ENCODE results near the gene SLX4IP.

SLX4IP gene

DNA sequence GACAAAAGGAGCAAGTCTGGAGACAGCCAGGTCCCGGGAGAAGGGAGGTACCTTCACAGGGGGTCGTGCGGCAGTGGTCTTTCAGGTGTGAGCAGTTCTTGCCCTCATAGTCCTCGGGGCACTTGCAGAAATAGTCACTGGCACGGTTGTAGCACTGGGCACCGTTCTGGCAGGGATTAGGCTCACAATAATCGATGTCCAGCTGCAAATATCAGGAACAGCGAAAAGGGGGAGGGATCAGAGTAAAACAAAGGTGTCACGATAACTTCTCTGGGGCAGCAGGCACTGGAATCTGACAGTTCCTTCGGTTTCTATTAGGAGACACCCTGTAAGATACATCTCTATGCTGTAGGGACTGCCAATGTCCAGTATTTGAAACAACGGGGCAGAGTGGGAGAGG lies 212.8 kb downstream of the SLX4IP start:
- no peak overlapping the region for H3K4me3 ChIP-seq (ENCODE audit: low read depth, low read length)
- TF ChIP-seq, protein P1, sequence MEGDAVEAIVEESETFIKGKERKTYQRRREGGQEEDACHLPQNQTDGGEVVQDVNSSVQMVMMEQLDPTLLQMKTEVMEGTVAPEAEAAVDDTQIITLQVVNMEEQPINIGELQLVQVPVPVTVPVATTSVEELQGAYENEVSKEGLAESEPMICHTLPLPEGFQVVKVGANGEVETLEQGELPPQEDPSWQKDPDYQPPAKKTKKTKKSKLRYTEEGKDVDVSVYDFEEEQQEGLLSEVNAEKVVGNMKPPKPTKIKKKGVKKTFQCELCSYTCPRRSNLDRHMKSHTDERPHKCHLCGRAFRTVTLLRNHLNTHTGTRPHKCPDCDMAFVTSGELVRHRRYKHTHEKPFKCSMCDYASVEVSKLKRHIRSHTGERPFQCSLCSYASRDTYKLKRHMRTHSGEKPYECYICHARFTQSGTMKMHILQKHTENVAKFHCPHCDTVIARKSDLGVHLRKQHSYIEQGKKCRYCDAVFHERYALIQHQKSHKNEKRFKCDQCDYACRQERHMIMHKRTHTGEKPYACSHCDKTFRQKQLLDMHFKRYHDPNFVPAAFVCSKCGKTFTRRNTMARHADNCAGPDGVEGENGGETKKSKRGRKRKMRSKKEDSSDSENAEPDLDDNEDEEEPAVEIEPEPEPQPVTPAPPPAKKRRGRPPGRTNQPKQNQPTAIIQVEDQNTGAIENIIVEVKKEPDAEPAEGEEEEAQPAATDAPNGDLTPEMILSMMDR (IDR thresholded peaks at IDR 0.05; ENCODE audit: borderline replicate concordance, insufficient read depth, low read depth, low read length) = no peak

DNA sequence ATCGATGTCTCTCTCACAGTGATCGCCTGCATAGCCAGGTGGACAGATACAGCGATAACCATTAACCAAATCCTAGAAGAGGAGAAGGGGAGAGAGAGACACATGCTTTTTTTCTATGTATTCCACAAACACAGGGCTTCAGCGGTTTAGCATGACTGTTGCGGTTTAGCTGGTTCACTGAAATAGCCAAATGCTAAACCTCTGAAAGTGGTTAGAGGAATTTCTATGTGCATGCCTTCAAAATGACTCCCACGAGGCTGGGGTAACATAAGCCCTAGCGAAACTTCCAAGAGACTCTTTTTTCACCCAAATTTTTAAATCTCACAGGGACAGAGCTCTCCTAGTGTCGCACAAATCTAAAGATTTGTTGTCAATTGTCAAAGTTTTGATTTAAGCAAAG lies 213.5 kb downstream of the SLX4IP start:
- TF ChIP-seq, protein P1 (IDR thresholded peaks at IDR 0.05; ENCODE audit: borderline replicate concordance, insufficient read depth, low read depth, low read length) = no peak

DNA sequence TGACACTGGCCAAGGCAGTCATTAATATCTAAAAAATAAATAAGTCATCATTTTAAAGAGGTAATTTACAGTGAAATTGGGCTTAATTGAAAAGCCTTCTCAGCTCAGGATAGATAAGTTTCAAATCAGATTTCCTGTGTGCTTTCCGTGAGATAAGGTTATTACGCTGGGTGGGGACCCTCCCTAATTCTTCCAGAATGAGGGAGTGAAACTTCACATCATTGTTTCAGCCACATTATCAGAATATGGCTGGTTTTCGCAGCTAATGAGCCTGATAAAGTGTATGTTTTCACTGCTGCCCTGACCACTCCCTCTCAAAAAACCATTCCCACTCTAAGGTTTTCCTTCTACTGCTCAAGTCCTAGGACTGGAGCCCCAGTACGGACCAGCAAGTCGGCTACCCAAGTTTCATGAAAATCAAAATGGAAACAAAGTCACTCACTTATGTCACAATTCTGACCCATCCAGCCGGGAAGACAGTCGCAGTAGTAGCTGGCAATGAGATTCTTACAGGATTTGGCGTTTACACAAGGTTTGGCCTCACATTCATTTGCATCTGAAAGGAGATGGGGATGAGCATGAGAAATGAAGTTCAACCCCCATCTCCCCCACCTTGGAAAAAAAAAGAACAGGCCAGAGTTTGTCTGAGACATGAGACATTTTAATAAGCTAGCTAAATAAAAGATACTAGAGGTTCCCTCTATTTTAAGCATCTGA lies 214.1 kb downstream of the SLX4IP start:
- TF ChIP-seq, protein P1 (IDR thresholded peaks at IDR 0.05; ENCODE audit: borderline replicate concordance, insufficient read depth, low read depth, low read length) = no peak
- no peak overlapping the region for H3K4me3 ChIP-seq (ENCODE audit: low read depth, low read length)

More for the DNA sequence above, 213.5 kb downstream of the SLX4IP start:
- no peak overlapping the region for H3K4me3 ChIP-seq (ENCODE audit: low read depth, low read length)

DNA sequence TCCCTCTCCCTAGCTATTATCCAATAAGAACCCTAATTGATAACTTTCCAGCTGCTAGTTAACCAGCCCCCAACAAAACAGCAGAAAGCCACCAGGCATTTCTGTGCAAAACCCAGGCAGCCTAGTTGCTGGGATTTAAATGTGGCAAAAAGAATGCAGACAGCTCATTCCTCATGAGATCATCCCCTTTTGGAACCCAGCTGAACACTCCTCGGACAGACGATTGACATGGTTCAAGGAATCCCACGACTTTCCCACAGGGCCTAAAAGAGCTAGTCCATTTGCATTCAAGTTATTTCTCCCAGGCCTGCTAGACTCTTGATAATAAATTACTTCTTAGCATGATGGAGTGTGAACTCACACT lies 214.7 kb downstream of the SLX4IP start:
- TF ChIP-seq, protein P1 (IDR thresholded peaks at IDR 0.05; ENCODE audit: borderline replicate concordance, insufficient read depth, low read depth, low read length) = no peak

DNA sequence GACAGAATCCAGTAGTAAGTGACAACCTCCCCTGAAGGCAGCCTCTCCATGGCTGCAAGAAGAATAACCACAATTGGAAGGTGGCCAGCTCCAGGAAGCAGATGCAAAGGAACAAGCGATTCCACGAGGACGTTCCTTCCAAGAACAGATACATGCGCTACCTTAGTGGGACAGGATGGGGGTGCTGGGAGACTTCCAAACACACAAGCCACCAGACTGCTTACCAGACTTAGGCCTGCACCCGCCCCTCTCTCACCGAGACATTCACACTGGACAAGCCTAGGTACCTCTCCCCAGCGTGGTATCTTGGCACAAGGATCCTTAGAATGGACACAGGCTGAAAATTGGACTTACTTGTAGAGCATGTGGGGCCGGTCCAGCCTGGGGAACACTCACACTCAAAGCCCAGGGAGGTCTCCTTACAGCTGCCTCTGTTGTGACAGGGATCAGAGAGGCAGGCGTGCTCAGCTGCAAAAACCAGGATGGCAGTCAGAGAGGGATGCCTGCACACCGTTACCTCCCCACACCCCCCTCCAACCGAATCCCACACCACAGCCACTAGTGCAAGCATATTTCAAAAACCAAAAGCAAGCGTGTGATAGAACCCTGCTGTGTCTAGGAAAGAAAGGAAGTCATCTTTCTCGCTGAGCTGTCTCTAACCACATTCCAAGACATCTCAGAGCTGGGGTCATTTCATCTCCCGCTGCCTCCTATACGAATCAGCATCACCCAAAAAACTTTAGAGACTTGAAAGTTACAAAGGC lies 216.3 kb downstream of the SLX4IP start:
- TF ChIP-seq, protein P1 (IDR thresholded peaks at IDR 0.05; ENCODE audit: borderline replicate concordance, insufficient read depth, low read depth, low read length) = no peak

More for the DNA sequence above, 214.7 kb downstream of the SLX4IP start:
- H3K4me3 ChIP-seq (ENCODE audit: low read depth, low read length) = no peak overlapping the region

DNA sequence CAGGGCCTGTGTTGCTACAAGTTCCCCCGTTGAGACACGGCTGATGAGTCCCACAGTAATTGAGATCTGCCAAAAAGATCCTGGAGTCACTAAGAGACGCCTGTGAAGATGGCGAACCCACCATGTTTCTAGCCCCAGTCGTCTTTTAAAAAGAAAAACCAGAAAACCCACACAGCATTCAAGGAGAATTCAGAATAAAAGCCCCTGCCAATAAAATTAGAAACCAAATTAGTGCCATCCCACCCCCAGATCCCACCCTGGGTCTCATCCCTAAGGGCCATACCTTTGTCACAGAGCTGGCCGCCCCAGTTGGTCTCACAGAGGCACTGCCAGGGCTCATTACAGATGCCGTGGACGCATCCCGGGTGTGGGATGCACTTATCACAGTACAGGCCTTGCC lies 217.1 kb downstream of the SLX4IP start:
- H3K4me3 ChIP-seq (ENCODE audit: low read depth, low read length) = no peak overlapping the region
- TF ChIP-seq, protein P1 (IDR thresholded peaks at IDR 0.05; ENCODE audit: borderline replicate concordance, insufficient read depth, low read depth, low read length) = no peak

More for the DNA sequence above, 216.3 kb downstream of the SLX4IP start:
- H3K4me3 ChIP-seq (ENCODE audit: low read depth, low read length) = no peak overlapping the region

All from GM12875 (cell line).